GM12891 (cell line): ENCODE results near the gene SELENOF.
"Not testable (repeated sequence)": the region's sequence is repeated elsewhere in the genome, so short reads cannot be mapped to it uniquely, and the experiment has no call there.

ENCODE experiments used
- DNase-seq: peaks from one replicate; pipeline ENCODE4 v3.0.0; 2011; ENCODE audit warnings: low spot score; ENCODE audit not compliant: insufficient read length
- FAIRE-seq: peaks from 2 replicates; lab custom pipeline; 2011; peaks lifted over from hg19 to GRCh38; lab: Jason Lieb, UNC
- PAX5 ChIP-seq: IDR thresholded peaks from 2 replicates; pipeline ENCODE4 v1.6.1; 2011; ENCODE audit warnings: low read length, moderate library complexity, mild to moderate bottlenecking; ENCODE audit not compliant: insufficient read depth, severe bottlenecking
- POLR2A ChIP-seq: IDR thresholded peaks from 2 replicates; pipeline ENCODE4 v1.6.1; 2011; ENCODE audit warnings: low read depth, low read length, control low read depth
- POLR2AphosphoS5 ChIP-seq: IDR thresholded peaks from 2 replicates; pipeline ENCODE4 v1.6.1; 2011; ENCODE audit warnings: low read depth, low read length, control low read depth
- POU2F2 ChIP-seq: IDR thresholded peaks from 2 replicates; pipeline ENCODE4 v1.6.1; 2011; ENCODE audit warnings: low read depth, mild to moderate bottlenecking, control low read depth, low read length, moderate library complexity
- SPI1 ChIP-seq: IDR thresholded peaks from 2 replicates; pipeline ENCODE4 v1.6.1; 2011; ENCODE audit warnings: low read depth, low read length, control low read depth
- TAF1 ChIP-seq: IDR thresholded peaks from 2 replicates; pipeline ENCODE4 v1.6.1; 2011; ENCODE audit warnings: low read depth, low read length, control low read depth

SELENOF gene

GRCh38 chr1:86821956-86822355 is 92.0 kb downstream of the SELENOF start:
- FAIRE-seq = no peak
- no peak for DNase-seq
- TF ChIP-seq POLR2AphosphoS5 (no peak), SPI1 (no peak), POU2F2 (no peak), PAX5 (no peak), POLR2A (no peak), TAF1 (no peak)

- FAIRE-seq, DNase-seq: not testable (repeated sequence)
Measured at GRCh38 chr1:86819970-86820369, 94.0 kb downstream of the SELENOF start.

GRCh38 chr1:86817246-86817826 is 96.6 kb downstream of the SELENOF start:
- DNase-seq, FAIRE-seq: not testable (repeated sequence)

- not testable (repeated sequence) for FAIRE-seq, DNase-seq
Measured at GRCh38 chr1:86814118-86814517, 99.8 kb downstream of the SELENOF start.
